GM23338 (cell line): Measurements from ENCODE around the gene TJAP1. TPM values are rescaled to one million over a fixed set of nuclear protein-coding genes. Genes with fewer than 3 reads are reported as not detected.

Experiments used
- ATAC-seq: fragments of 200-7000 bp; cut with Tn5 transposase; 3 replicates; pipeline ENCODE4 v1.9.1; 2020
- DNase-seq: peaks from one replicate; pipeline ENCODE4 v3.0.0-alpha.2; 2015; ENCODE audit warnings: low spot score
- H2AFZ ChIP-seq: fragments of 200-600 bp; sonication (generic); 2 replicates; pipeline ENCODE4 v1.8.0; 2016; ENCODE audit warnings: antibody characterized with exemption, mild to moderate bottlenecking, moderate library complexity
- H3F3A ChIP-seq: fragments of 200-600 bp; sonication (generic); replicated peaks from 2 replicates; pipeline ENCODE4 v1.8.0; 2017; ENCODE audit warnings: antibody characterized with exemption, mixed run types, low read depth
- H3K27ac ChIP-seq: fragments of 200-600 bp; sonication (generic); 2 replicates; pipeline ENCODE4 v1.6.1; 2016; ENCODE audit warnings: low read depth
- H3K27me3 ChIP-seq: fragments of 200-600 bp; sonication (generic); 2 replicates; pipeline ENCODE4 v1.8.0; 2016; ENCODE audit warnings: mild to moderate bottlenecking, mixed run types, moderate library complexity; ENCODE audit not compliant: insufficient read depth
- H3K36me3 ChIP-seq: fragments of 200-600 bp; sonication (generic); 2 replicates; pipeline ENCODE4 v1.8.0; 2016; ENCODE audit warnings: mild to moderate bottlenecking; ENCODE audit not compliant: insufficient read depth
- H3K4me1 ChIP-seq: fragments of 200-600 bp; sonication (generic); 2 replicates; pipeline ENCODE4 v1.8.0; 2016; ENCODE audit warnings: mild to moderate bottlenecking, moderate library complexity; ENCODE audit not compliant: insufficient read depth
- H3K4me2 ChIP-seq: fragments of 200-600 bp; sonication (generic); 2 replicates; pipeline ENCODE4 v1.7.1; 2017; ENCODE audit warnings: mixed run types
- H3K4me3 ChIP-seq: fragments of 200-600 bp; sonication (generic); 2 replicates; pipeline ENCODE4 v1.6.1; 2016; ENCODE audit warnings: mixed run types
- H3K79me2 ChIP-seq: fragments of 200-600 bp; sonication (generic); replicated peaks from 2 replicates; pipeline ENCODE4 v1.8.0; 2017; ENCODE audit warnings: mild to moderate bottlenecking; ENCODE audit not compliant: insufficient read depth
- H3K9me2 ChIP-seq: fragments of 200-600 bp; sonication (generic); 2 replicates; pipeline ENCODE4 v1.8.0; 2017; ENCODE audit not compliant: insufficient read depth
- H4K20me1 ChIP-seq: fragments of 200-600 bp; sonication (generic); replicated peaks from 2 replicates; pipeline ENCODE4 v1.8.0; 2017; ENCODE audit warnings: mild to moderate bottlenecking; ENCODE audit not compliant: insufficient read depth
- H3K27ac Mint-ChIP-seq: 2 replicates; pipeline ENCODE4 v1.8.0; 2020; ENCODE audit warnings: inconsistent platforms, mild to moderate bottlenecking, moderate library complexity, mixed read lengths
- H3K27me3 Mint-ChIP-seq: 3 replicates; pipeline ENCODE4 v1.8.0; 2022; ENCODE audit warnings: low read depth, mild to moderate bottlenecking, moderate library complexity, mixed read lengths, inconsistent platforms; ENCODE audit not compliant: insufficient read depth, poor library complexity
- H3K36me3 Mint-ChIP-seq: 3 replicates; pipeline ENCODE4 v1.8.0; 2021; ENCODE audit warnings: low read depth, mild to moderate bottlenecking, inconsistent platforms, moderate library complexity, mixed read lengths
- H3K4me1 Mint-ChIP-seq: 3 replicates; pipeline ENCODE4 v1.8.0; 2020; ENCODE audit warnings: mild to moderate bottlenecking, inconsistent platforms, mixed read lengths
- H3K4me3 Mint-ChIP-seq: 3 replicates; pipeline ENCODE4 v1.8.0; 2021; ENCODE audit warnings: moderate library complexity, mild to moderate bottlenecking, inconsistent platforms, mixed read lengths
- H3K9me3 Mint-ChIP-seq: 3 replicates; pipeline ENCODE4 v1.8.0; 2020; ENCODE audit warnings: moderate library complexity, mild to moderate bottlenecking, inconsistent platforms, mixed read lengths
- EZH2phosphoT487 ChIP-seq: fragments of 200-600 bp; sonication (generic); IDR thresholded peaks from one replicate; pipeline ENCODE4 v1.8.1; 2018; ENCODE audit warnings: antibody characterized with exemption; ENCODE audit not compliant: unreplicated experiment
- JUNB ChIP-seq: IDR thresholded peaks from one replicate; pipeline ENCODE4 v1.6.1; 2016; ENCODE audit warnings: antibody characterized with exemption; ENCODE audit not compliant: unreplicated experiment
- POLR2AphosphoS5 ChIP-seq: IDR thresholded peaks from 2 replicates; pipeline ENCODE4 v1.6.1; 2016; ENCODE audit warnings: antibody characterized with exemption, low read depth
- ZNF462 ChIP-seq: fragments of 250-450 bp; sonication (Bioruptor Pico); IDR thresholded peaks from 2 replicates; pipeline ENCODE4 v1.5.0; 2020; ENCODE audit warnings: mild to moderate bottlenecking, moderate library complexity
- polyA plus RNA-seq: library from polyadenylated mRNA; unstranded; fragments of >200 nt; fragmentation: Nextera tagmentation; extraction: Ambion mirVana; gene quantifications from 2 replicates; pipeline ENCODE4 v1.2.1, GENCODE V29; 2016
- total RNA-seq: library from RNA; depleted of rRNA; stranded (reverse); fragments of >200 nt; shearing (Covaris generic); gene quantifications from 2 replicates; pipeline ENCODE4 v1.2.3, GENCODE V29; 2014

Gene TJAP1
- total and polyA plus RNA-seq, 2 experiments from 2014 or later = 17.6 to 34.3 TPM

GRCh38 chr6:43428874-43429273, 48.5 kb upstream of the TJAP1 start (continued):
- TF ChIP-seq ZNF462 (CRISPR knock-in tag) = no peak

- H3K4me2 ChIP-seq = no peak overlapping the region
- no peak overlapping the region for H3K27ac ChIP-seq
- H3K36me3 ChIP-seq = no peaks in the 10 kb centered on the region
- H3K9me2 ChIP-seq = no peaks in the 10 kb centered on the region
- DNase-seq (no peak), ATAC-seq (no peak)
- no peaks in the 10 kb centered on the region for H3K27me3 ChIP-seq
- H3K79me2 ChIP-seq = peaks cover 15% of the 10 kb centered on the region
- H3K27me3 Mint-ChIP-seq = peaks cover 6% of the 10 kb centered on the region
- H3K4me1 ChIP-seq = peaks cover 10% of the 10 kb centered on the region
- no peak overlapping the region for H2AFZ ChIP-seq
- no peaks in the 10 kb centered on the region for H4K20me1 ChIP-seq
- TF ChIP-seq ZNF462 (CRISPR knock-in tag) (no peak), EZH2phosphoT487 (no peak), JUNB (no peak), POLR2AphosphoS5 (no peak)
- peaks cover 13% of the 10 kb centered on the region for H3K4me1 Mint-ChIP-seq
- H3K9me3 Mint-ChIP-seq = no peaks in the 10 kb centered on the region
- H3K4me3 ChIP-seq = no peak overlapping the region
- H3K27ac Mint-ChIP-seq = no peak overlapping the region
- H3K4me3 Mint-ChIP-seq = no peak overlapping the region; the same call in 2 of the 3 replicates
- peaks cover 3% of the 10 kb centered on the region; the same call in 1 of the 3 replicates for H3K36me3 Mint-ChIP-seq
- peaks cover 4% of the 10 kb centered on the region; the same call in 1 of the 2 replicates for H3F3A ChIP-seq
These were observed 45.1 kb upstream of the TJAP1 start for GRCh38 chr6:43432009-43432945.
